ENCODE results near the gene COPS2. TPM values are rescaled to one million over a fixed set of nuclear protein-coding genes. Genes with fewer than 3 reads are reported as not detected.
A peak's percentile ranks its signal among the peaks of the same experiment; 100 is the strongest.

The COPS2 gene
- total RNA-seq, 1 experiment from 2014 or later: 68.6 TPM

- TF ChIP-seq ESRRA (CRISPR knock-in tag; IDR thresholded peaks at IDR 0.05; ENCODE audit: borderline replicate concordance) (no peak), TEAD1 (CRISPR knock-in tag; IDR thresholded peaks at IDR 0.05) (no peak)
These were observed 7.1 kb downstream of the COPS2 start (continued) for GRCh38 chr15:49148298-49148697.

GRCh38 chr15:49145651-49146609, 9.5 kb downstream of the COPS2 start:
- CTCF ChIA-PET: interaction anchor here (0.9 to 2.2 kb wide), 7 partner anchors 8 to 284 kb away, joined by 3 to 6 read pairs (median 5); partner anchors contain the start of genes COPS2 and EID1
- DNase-seq (ENCODE audit: low spot score): peak; percentile 16
- no peak overlapping the region for H3K4me3 Mint-ChIP-seq
- H3K27me3 Mint-ChIP-seq (ENCODE audit: low read depth): no peaks in the 10 kb centered on the region
- peaks cover 34% of the 10 kb centered on the region for H3K4me1 Mint-ChIP-seq
- H3K9me3 Mint-ChIP-seq: no peaks in the 10 kb centered on the region
- peaks cover 34% of the 10 kb centered on the region for H3K36me3 Mint-ChIP-seq
- no peak for TF ChIP-seq FOXK1 (CRISPR knock-in tag; IDR thresholded peaks at IDR 0.05)
- TF ChIP-seq, protein P1, sequence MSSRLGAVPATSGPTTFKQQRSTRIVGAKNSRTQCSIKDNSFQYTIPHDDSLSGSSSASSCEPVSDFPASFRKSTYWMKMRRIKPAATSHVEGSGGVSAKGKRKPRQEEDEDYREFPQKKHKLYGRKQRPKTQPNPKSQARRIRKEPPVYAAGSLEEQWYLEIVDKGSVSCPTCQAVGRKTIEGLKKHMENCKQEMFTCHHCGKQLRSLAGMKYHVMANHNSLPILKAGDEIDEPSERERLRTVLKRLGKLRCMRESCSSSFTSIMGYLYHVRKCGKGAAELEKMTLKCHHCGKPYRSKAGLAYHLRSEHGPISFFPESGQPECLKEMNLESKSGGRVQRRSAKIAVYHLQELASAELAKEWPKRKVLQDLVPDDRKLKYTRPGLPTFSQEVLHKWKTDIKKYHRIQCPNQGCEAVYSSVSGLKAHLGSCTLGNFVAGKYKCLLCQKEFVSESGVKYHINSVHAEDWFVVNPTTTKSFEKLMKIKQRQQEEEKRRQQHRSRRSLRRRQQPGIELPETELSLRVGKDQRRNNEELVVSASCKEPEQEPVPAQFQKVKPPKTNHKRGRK (CRISPR knock-in tag; IDR thresholded peaks at IDR 0.05; ENCODE audit: borderline replicate concordance): no peak
- TF ChIP-seq HMGA2 (CRISPR knock-in tag; IDR thresholded peaks at IDR 0.05): no peak
- TF ChIP-seq PRDM15 (CRISPR knock-in tag; IDR thresholded peaks at IDR 0.05): no peak
- TF ChIP-seq CTCF (IDR thresholded peaks at IDR 0.05): no peak
- POLR2A ChIA-PET: no interaction called here
- peak; percentile 46; the same call in 1 of the 2 replicates for ATAC-seq
- peak overlapping the region; percentile 81; the same call in 1 of the 2 replicates for H3K27ac Mint-ChIP-seq

DNA sequence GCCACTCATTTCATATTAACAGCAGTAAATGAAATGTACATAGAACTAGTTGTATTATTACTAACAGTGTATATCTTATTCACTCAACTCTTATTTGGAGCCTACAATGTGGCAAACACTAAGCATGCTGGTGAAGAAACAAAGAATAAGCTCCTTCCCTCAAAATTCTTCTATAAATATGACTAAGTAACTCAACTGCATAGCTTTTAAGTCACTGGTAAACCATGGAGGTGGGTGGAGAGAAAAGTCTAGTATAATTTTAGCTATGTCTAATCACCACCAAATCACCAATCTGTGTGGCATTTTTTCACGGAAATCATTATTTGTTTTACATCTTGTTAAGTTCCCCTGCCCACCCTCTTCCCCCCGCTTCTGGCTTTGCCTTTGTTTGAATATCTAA, 17.5 kb downstream of the COPS2 start:
- H3K27me3 Mint-ChIP-seq (ENCODE audit: low read depth): no peaks in the 10 kb centered on the region
- no peaks in the 10 kb centered on the region for H3K4me1 Mint-ChIP-seq
- no peak for ATAC-seq
- H3K9me3 Mint-ChIP-seq: no peaks in the 10 kb centered on the region
- H3K4me3 Mint-ChIP-seq: no peak overlapping the region
- no peak for TF ChIP-seq NR2C2 (CRISPR knock-in tag; IDR thresholded peaks at IDR 0.05)
- no peak for TF ChIP-seq ZNF671 (CRISPR knock-in tag; IDR thresholded peaks at IDR 0.05)
- no peak for TF ChIP-seq ZNF396 (CRISPR knock-in tag; IDR thresholded peaks at IDR 0.05; ENCODE audit: borderline replicate concordance)
- CTCF ChIA-PET: interaction anchor here (1.3 kb wide), 1 partner anchor 8 kb away, joined by 5 read pairs; no protein-coding TSS in a partner anchor
- peaks cover 56% of the 10 kb centered on the region for H3K36me3 Mint-ChIP-seq
- no peak for DNase-seq (ENCODE audit: low spot score)
- H3K27ac Mint-ChIP-seq: no peak overlapping the region
- POLR2A ChIA-PET: no interaction called here

DNA sequence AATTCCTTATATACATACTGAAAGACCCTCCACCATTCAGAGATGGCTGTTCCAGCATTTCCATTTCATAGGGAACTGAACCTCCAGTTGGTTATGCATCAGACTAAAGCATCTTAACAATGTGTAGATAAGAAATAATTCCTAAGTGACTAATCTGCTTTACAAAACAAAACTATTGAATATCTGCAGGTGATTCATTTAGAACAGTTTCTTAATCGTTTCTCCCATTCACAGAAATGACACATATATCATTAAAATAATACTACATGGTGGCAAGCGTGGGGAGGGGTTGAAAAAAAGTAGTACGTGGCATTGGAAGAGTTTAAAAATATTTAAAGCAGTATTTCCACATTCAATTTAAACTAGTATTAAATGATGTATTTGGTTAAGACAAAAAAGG, 19.5 kb downstream of the COPS2 start:
- Mint-ChIP-seq H3K27ac (no peak overlapping the region), H3K4me1 (no peaks in the 10 kb centered on the region), H3K4me3 (no peak overlapping the region), H3K36me3 (peaks cover 43% of the 10 kb centered on the region), H3K27me3 (ENCODE audit: low read depth) (no peaks in the 10 kb centered on the region), H3K9me3 (no peaks in the 10 kb centered on the region)
- ChIA-PET POLR2A (no interaction called here), CTCF (no interaction called here)
- no peak for ATAC-seq
- DNase-seq (ENCODE audit: low spot score): no peak
- TF ChIP-seq ATF2 (CRISPR knock-in tag; IDR thresholded peaks at IDR 0.05; ENCODE audit: borderline replicate concordance, low read depth): no peak
- TF ChIP-seq NR1H2 (CRISPR knock-in tag; IDR thresholded peaks at IDR 0.05): no peak
- no peak for TF ChIP-seq EMX1 (CRISPR knock-in tag; IDR thresholded peaks at IDR 0.05)
- TF ChIP-seq GABPB1 (CRISPR knock-in tag; IDR thresholded peaks at IDR 0.05): no peak
- TF ChIP-seq FOXJ3 (CRISPR knock-in tag; IDR thresholded peaks at IDR 0.05; ENCODE audit: borderline replicate concordance): no peak
- TF ChIP-seq, protein P2, sequence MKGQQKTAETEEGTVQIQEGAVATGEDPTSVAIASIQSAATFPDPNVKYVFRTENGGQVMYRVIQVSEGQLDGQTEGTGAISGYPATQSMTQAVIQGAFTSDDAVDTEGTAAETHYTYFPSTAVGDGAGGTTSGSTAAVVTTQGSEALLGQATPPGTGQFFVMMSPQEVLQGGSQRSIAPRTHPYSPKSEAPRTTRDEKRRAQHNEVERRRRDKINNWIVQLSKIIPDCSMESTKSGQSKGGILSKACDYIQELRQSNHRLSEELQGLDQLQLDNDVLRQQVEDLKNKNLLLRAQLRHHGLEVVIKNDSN (CRISPR knock-in tag; IDR thresholded peaks at IDR 0.05): no peak
- TF ChIP-seq, protein P3, sequence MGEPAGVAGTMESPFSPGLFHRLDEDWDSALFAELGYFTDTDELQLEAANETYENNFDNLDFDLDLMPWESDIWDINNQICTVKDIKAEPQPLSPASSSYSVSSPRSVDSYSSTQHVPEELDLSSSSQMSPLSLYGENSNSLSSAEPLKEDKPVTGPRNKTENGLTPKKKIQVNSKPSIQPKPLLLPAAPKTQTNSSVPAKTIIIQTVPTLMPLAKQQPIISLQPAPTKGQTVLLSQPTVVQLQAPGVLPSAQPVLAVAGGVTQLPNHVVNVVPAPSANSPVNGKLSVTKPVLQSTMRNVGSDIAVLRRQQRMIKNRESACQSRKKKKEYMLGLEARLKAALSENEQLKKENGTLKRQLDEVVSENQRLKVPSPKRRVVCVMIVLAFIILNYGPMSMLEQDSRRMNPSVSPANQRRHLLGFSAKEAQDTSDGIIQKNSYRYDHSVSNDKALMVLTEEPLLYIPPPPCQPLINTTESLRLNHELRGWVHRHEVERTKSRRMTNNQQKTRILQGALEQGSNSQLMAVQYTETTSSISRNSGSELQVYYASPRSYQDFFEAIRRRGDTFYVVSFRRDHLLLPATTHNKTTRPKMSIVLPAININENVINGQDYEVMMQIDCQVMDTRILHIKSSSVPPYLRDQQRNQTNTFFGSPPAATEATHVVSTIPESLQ (CRISPR knock-in tag; IDR thresholded peaks at IDR 0.05): no peak
- no peak for TF ChIP-seq CBFB (CRISPR knock-in tag; IDR thresholded peaks at IDR 0.05; ENCODE audit: low read depth)
